K562 (cell line): ENCODE measurements around the gene MRPL55.

ENCODE experiments used
- CTCF ChIP-seq, 3 experiments: IDR thresholded peaks in 2 of 3; conservative IDR thresholded peaks in 1 of 3; 2 replicates each; pipeline ENCODE4 v1.5.1; 2011 to 2012; ENCODE audit warnings: low read length in 3 of 3, mild to moderate bottlenecking in 3 of 3, control low read depth in 2 of 3, improper control_type of control experiment in 1 of 3, inconsistent platforms in 1 of 3, low read depth in 1 of 3, mixed read lengths in 1 of 3, moderate library complexity in 1 of 3; ENCODE audit not compliant: insufficient read depth in 2 of 3
- FOXK2 ChIP-seq, 2 experiments: fragments of 450-650 bp; IDR thresholded peaks in 1 of 2; conservative IDR thresholded peaks in 1 of 2; 2 replicates each; pipeline ENCODE4 v1.6.1; 2016; ENCODE audit warnings: low read depth in 2 of 2, mild to moderate bottlenecking in 1 of 2
- HNRNPL ChIP-seq: fragments of 200-400 bp; formaldehyde crosslinking; IDR thresholded peaks from 2 replicates; pipeline ENCODE4 v1.6.1; 2017; ENCODE audit warnings: low read depth, mild to moderate bottlenecking, low read length
- USF1 ChIP-seq: sonication (generic); formaldehyde crosslinking; IDR thresholded peaks from 2 replicates; pipeline ENCODE4 v1.9.0; 2022; ENCODE audit warnings: mild to moderate bottlenecking, missing genetic modification reagents

DNA sequence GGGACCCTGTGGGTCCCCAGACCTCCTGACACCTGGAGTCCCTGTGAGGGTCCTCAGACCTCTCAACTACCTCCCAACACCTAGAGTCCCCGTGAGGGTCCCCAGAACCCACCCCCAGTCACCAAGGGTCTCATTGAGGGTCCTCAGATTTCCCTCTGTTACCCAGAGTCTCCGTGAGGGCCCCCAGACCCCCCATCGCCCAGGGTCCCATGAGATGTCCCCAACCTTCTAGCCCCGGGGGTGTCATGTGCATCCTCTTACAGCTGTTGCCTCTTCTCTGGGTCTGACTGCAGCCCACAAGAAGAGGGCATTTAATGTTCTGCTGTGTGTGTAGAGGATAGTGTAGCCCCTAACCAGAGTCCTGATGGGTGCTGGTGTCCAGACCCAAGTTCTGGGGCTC lies 38.7 kb upstream of the MRPL55 start:
- TF ChIP-seq CTCF (IDR thresholded peaks at IDR 0.05 in 2 of 3, conservative IDR thresholded peaks at IDR 0.05 in 1 of 3; ENCODE audit: insufficient read depth in 2 of 3, low read depth in 1 of 3, low read length in 3 of 3), result no peak
- TF ChIP-seq FOXK2 (conservative IDR thresholded peaks at IDR 0.05 in 1 of 2, IDR thresholded peaks at IDR 0.05 in 1 of 2; ENCODE audit: low read depth in 2 of 2), result no peak
- TF ChIP-seq HNRNPL, result no peak
- TF ChIP-seq USF1, result no peak
